H1 (cell line): ENCODE measurements around the gene SATB2. TPM values are rescaled to one million over a fixed set of nuclear protein-coding genes. Genes with fewer than 3 reads are reported as not detected.
A peak's percentile ranks its signal among the peaks of the same experiment; 100 is the strongest.

Experiments used
- CTCF ChIA-PET: fragments of 300-600 bp; sonication (Branson Sonifier 250); formaldehyde crosslinking; loops from one replicate; lab custom pipeline; 2021; ENCODE audit not compliant: partially characterized antibody; lab: Charles Lee
- POLR2A ChIA-PET: fragments of 300-600 bp; sonication (Branson Sonifier 250); formaldehyde crosslinking; loops from one replicate; lab custom pipeline; 2021; ENCODE audit warnings: inconsistent platforms; ENCODE audit not compliant: partially characterized antibody; lab: Charles Lee
- DNase-seq, 2 experiments: peaks; one replicate each; pipeline versions ENCODE4 v3.0.0 to v3.0.0-alpha.2; 2010 to 2022; ENCODE audit warnings: low spot score in 2 of 2, low read depth in 1 of 2, mixed read lengths in 1 of 2
- FAIRE-seq: peaks from 2 replicates; lab custom pipeline; 2011; peaks lifted over from hg19 to GRCh38; lab: Jason Lieb, UNC
- H2AFZ ChIP-seq: 2 replicates; pipeline ENCODE4 v1.8.1; 2012; ENCODE audit warnings: low read length, inconsistent platforms
- H2AK5ac ChIP-seq: 2 replicates; pipeline ENCODE4 v1.6.1; 2013; ENCODE audit warnings: low read depth, low read length
- H2BK120ac ChIP-seq: replicated peaks from 2 replicates; pipeline ENCODE3; 2013; ENCODE audit warnings: low read depth, low read length, inconsistent platforms
- H2BK12ac ChIP-seq: 2 replicates; pipeline ENCODE4 v1.6.1; 2013; ENCODE audit warnings: low read depth, low read length
- H2BK15ac ChIP-seq: 2 replicates; pipeline ENCODE4 v1.6.1; 2013; ENCODE audit warnings: low read length
- H2BK20ac ChIP-seq: 2 replicates; pipeline ENCODE4 v1.6.1; 2013; ENCODE audit warnings: low read length
- H2BK5ac ChIP-seq: 2 replicates; pipeline ENCODE4 v1.6.1; 2013; ENCODE audit warnings: low read depth, low read length
- H3K14ac ChIP-seq: 2 replicates; pipeline ENCODE4 v1.6.1; 2013; ENCODE audit warnings: inconsistent platforms; ENCODE audit not compliant: insufficient read length
- H3K18ac ChIP-seq: 2 replicates; pipeline ENCODE4 v1.6.1; 2013; ENCODE audit warnings: low read length; ENCODE audit errors: extremely low read depth
- H3K23ac ChIP-seq: 2 replicates; pipeline ENCODE4 v1.6.1; 2013; ENCODE audit warnings: inconsistent platforms; ENCODE audit not compliant: insufficient read length
- H3K23me2 ChIP-seq: 2 replicates; pipeline ENCODE4 v1.6.1; 2013; ENCODE audit warnings: low read depth, low read length
- H3K27ac ChIP-seq: 2 replicates; pipeline ENCODE4 v1.6.1; 2011; ENCODE audit warnings: low read depth, low read length, inconsistent platforms
- H3K27me3 ChIP-seq, 4 experiments: replicated peaks in 1 of 4; 1 replicate in 1 of 4; 2 replicates in 3 of 4; pipeline versions ENCODE4 v1.6.1 to v1.8.1; 2011 to 2013; ENCODE audit warnings: low read length in 3 of 4, mild to moderate bottlenecking in 3 of 4, inconsistent platforms in 2 of 4, mixed read lengths in 2 of 4, moderate library complexity in 1 of 4; ENCODE audit not compliant: control insufficient read depth in 3 of 4, insufficient read depth in 3 of 4; ENCODE audit errors: extremely low read depth in 1 of 4
- H3K36me3 ChIP-seq, 4 experiments: 2 replicates each; pipeline versions ENCODE4 v1.6.1 to v1.8.1; 2011 to 2013; ENCODE audit warnings: mild to moderate bottlenecking in 4 of 4, low read length in 3 of 4, moderate library complexity in 2 of 4, control low read depth in 1 of 4, inconsistent platforms in 1 of 4; ENCODE audit not compliant: insufficient read depth in 4 of 4, control insufficient read depth in 2 of 4
- H3K4ac ChIP-seq: replicated peaks from 2 replicates; pipeline ENCODE3; 2013; ENCODE audit warnings: low read length, low read depth, mixed read lengths, inconsistent platforms; ENCODE audit not compliant: insufficient read length
- H3K4me1 ChIP-seq, 4 experiments: replicated peaks in 1 of 4; 1 replicate in 1 of 4; 2 replicates in 3 of 4; pipeline versions ENCODE4 v1.6.1 to v1.8.1; 2011 to 2013; ENCODE audit warnings: low read length in 3 of 4, inconsistent platforms in 2 of 4, mixed read lengths in 1 of 4; ENCODE audit not compliant: insufficient read depth in 4 of 4, control insufficient read depth in 3 of 4
- H3K4me2 ChIP-seq, 2 experiments: 2 replicates each; pipeline versions ENCODE4 v1.6.1 to v1.8.1; 2011 to 2013; ENCODE audit warnings: low read depth in 2 of 2, low read length in 2 of 2, control low read depth in 1 of 2, inconsistent platforms in 1 of 2, mild to moderate bottlenecking in 1 of 2; ENCODE audit not compliant: insufficient read depth in 1 of 2
- H3K4me3 ChIP-seq, 4 experiments: fragments of 200-600, 300-600 bp in 1 of 4; sonication (generic), shearing (Covaris generic), sonication (Bioruptor Twin) in 1 of 4; 2 replicates each; pipeline versions ENCODE4 v1.5.1 to v1.8.1; 2011 to 2016; ENCODE audit warnings: low read length in 4 of 4, low read depth in 3 of 4, control low read depth in 2 of 4, inconsistent platforms in 2 of 4, mild to moderate bottlenecking in 2 of 4, mixed read lengths in 1 of 4, moderate library complexity in 1 of 4; ENCODE audit not compliant: insufficient read depth in 2 of 4; ENCODE audit errors: extremely low read depth in 1 of 4
- H3K56ac ChIP-seq: replicated peaks from 2 replicates; pipeline ENCODE3; 2013; ENCODE audit warnings: low read depth, mild to moderate bottlenecking, mixed read lengths, low read length, inconsistent platforms; ENCODE audit not compliant: insufficient read length
- H3K79me1 ChIP-seq: 2 replicates; pipeline ENCODE4 v1.6.1; 2013; ENCODE audit warnings: low read depth, low read length, control low read depth
- H3K79me2 ChIP-seq, 2 experiments: 2 replicates each; pipeline versions ENCODE4 v1.6.1 to v1.8.1; 2012 to 2013; ENCODE audit warnings: low read length in 2 of 2, mild to moderate bottlenecking in 2 of 2, inconsistent platforms in 1 of 2; ENCODE audit not compliant: insufficient read depth in 2 of 2, control insufficient read depth in 1 of 2
- H3K9ac ChIP-seq, 4 experiments: replicated peaks in 1 of 4; 1 replicate in 1 of 4; 2 replicates in 3 of 4; pipeline versions ENCODE4 v1.6.1 to v1.8.1; 2011 to 2013; ENCODE audit warnings: low read depth in 3 of 4, low read length in 3 of 4, control low read depth in 2 of 4, mild to moderate bottlenecking in 2 of 4, moderate library complexity in 2 of 4, inconsistent platforms in 1 of 4; ENCODE audit errors: extremely low read depth in 1 of 4
- H3K9me3 ChIP-seq, 2 experiments: 2 replicates each; pipeline versions ENCODE4 v1.6.1 to v1.8.1; 2012 to 2013; ENCODE audit warnings: mild to moderate bottlenecking in 2 of 2, moderate library complexity in 2 of 2, control low read depth in 1 of 2, inconsistent platforms in 1 of 2, low read depth in 1 of 2, low read length in 1 of 2, mixed read lengths in 1 of 2; ENCODE audit not compliant: insufficient read depth in 2 of 2
- H4K20me1 ChIP-seq, 2 experiments: replicated peaks in 1 of 2; 2 replicates each; pipeline versions ENCODE3 to v1.8.1; 2011 to 2013; ENCODE audit warnings: inconsistent platforms in 2 of 2, low read length in 2 of 2, mild to moderate bottlenecking in 1 of 2; ENCODE audit not compliant: insufficient read depth in 2 of 2, control insufficient read depth in 1 of 2
- H4K5ac ChIP-seq: 2 replicates; pipeline ENCODE4 v1.6.1; 2013; ENCODE audit warnings: low read length, low read depth, mixed read lengths, inconsistent platforms; ENCODE audit not compliant: insufficient read length
- H4K8ac ChIP-seq: 2 replicates; pipeline ENCODE4 v1.8.0; 2013; ENCODE audit warnings: mild to moderate bottlenecking, moderate library complexity, low read length, inconsistent platforms; ENCODE audit not compliant: insufficient read depth; ENCODE audit errors: extremely low read depth
- H4K91ac ChIP-seq: replicated peaks from 2 replicates; pipeline ENCODE3; 2013; ENCODE audit warnings: low read length, mixed read lengths, inconsistent platforms; ENCODE audit not compliant: insufficient read length
- CBX5 ChIP-seq: fragments of 300-800, 300-1000 bp; sonication (generic); IDR thresholded peaks from 2 replicates; pipeline ENCODE4 v1.7.1; 2016; ENCODE audit warnings: antibody characterized with exemption, low read length, low read depth
- SUZ12 ChIP-seq: fragments of 200-600 bp; sonication (generic); IDR thresholded peaks from 2 replicates; pipeline ENCODE4 v1.6.1; 2012; ENCODE audit warnings: mild to moderate bottlenecking, inconsistent platforms, low read length, moderate library complexity, mixed read lengths
- WGBS, 2 experiments: shearing (Covaris generic) in 1 of 2; methylation state at CpG; one replicate each; pipeline versions ENCODE4 v1.1.6 to v1.1.7; 2013 to 2015; ENCODE audit warnings: low lambda C conversion rate in 2 of 2, mixed read lengths in 2 of 2, inconsistent platforms in 1 of 2, low coverage in 1 of 2, missing lambda C conversion rate in 1 of 2; ENCODE audit not compliant: insufficient replicate concordance in 2 of 2, insufficient coverage in 1 of 2, insufficient read length in 1 of 2; ENCODE audit errors: extremely low coverage in 1 of 2, missing lambda C conversion rate in 1 of 2; 5-methylcytosine and 5-hydroxymethylcytosine counted together
- polyA plus RNA-seq, 7 experiments: library from polyadenylated mRNA; depleted of rRNA in 3 of 7; stranded (reverse) in 5 of 7; unstranded in 2 of 7; fragments of >200 nt in 5 of 7; fragments of 200-250 nt in 2 of 7; gene quantifications; 1 replicate in 5 of 7; 2 replicates in 1 of 7; 4 replicates in 1 of 7; pipeline versions ENCODE4 v1.2.1 to v1.2.3, GENCODE V29; 2011 to 2013; ENCODE audit warnings: missing spikeins in 2 of 7, mixed read lengths in 2 of 7
- total RNA-seq: library from RNA; stranded (reverse); fragmentation: NEBNext Ultra II Directional; extraction: Animal tissue kit (Norgen Biotek cat#: 25700); gene quantifications from 2 replicates; pipeline ENCODE4 v1.2.1, GENCODE V29; 2021

Gene SATB2
- total and polyA plus RNA-seq, 2 of the 8 experiments (the other 6 are each of a cell fraction or from before 2014, with no cell fraction given): 1.3 to 5.7 TPM

GRCh38 chr2:199470361-199470671, 12.6 kb upstream of the SATB2 start:
- H3K14ac ChIP-seq: no peak overlapping the region
- H3K79me2 ChIP-seq: no peaks in the 10 kb centered on the region
- no peak overlapping the region for H2BK120ac ChIP-seq
- H2BK20ac ChIP-seq: no peak overlapping the region
- no peak for FAIRE-seq
- ChIA-PET POLR2A (interaction anchor here (0.6 to 5.9 kb wide), 3 partner anchors 12 to 37 kb away, joined by 3 to 32 read pairs (median 3); partner anchors contain the start of gene SATB2), CTCF (interaction anchor here (0.6 to 12.1 kb wide), 24 partner anchors 7 to 1157 kb away, joined by 3 to 298 read pairs (median 4); no protein-coding TSS in a partner anchor)
- H3K79me1 ChIP-seq: no peaks in the 10 kb centered on the region
- peaks cover 4 to 5% of the 10 kb centered on the region in 2 experiments for H4K20me1 ChIP-seq
- H3K27ac ChIP-seq: no peak overlapping the region
- H3K56ac ChIP-seq: no peak overlapping the region
- peak overlapping the region; percentile 87 to 92 for H3K4me2 ChIP-seq
- peaks cover 15% of the 10 kb centered on the region; the same call in 1 of the 2 replicates for H3K23me2 ChIP-seq
- peak overlapping the region; percentile 29 to 60 (median 40); a peak in 7 of 8 replicates for H3K4me3 ChIP-seq
- no peak overlapping the region for H3K9ac ChIP-seq
- no peak overlapping the region for H3K23ac ChIP-seq
- no peak overlapping the region for H2BK5ac ChIP-seq
- H4K91ac ChIP-seq: no peak overlapping the region
- no peak for DNase-seq
- H3K18ac ChIP-seq: no peak overlapping the region
- H2BK15ac ChIP-seq: no peak overlapping the region
- H2AK5ac ChIP-seq: no peak overlapping the region
- no peaks in the 10 kb centered on the region for H3K9me3 ChIP-seq
- H4K8ac ChIP-seq: no peak overlapping the region
- peaks cover 53 to 73% (median 68%) of the 10 kb centered on the region in 4 experiments for H3K27me3 ChIP-seq
- no peak overlapping the region for H4K5ac ChIP-seq
- no peaks in the 10 kb centered on the region for H3K36me3 ChIP-seq
- 4% methylated on average over 11 of the region's 11 CpGs; no CpG with 5 or more reads in 1 of the 2 experiments for WGBS, 2 experiments
- no peak overlapping the region for H3K4ac ChIP-seq
- TF ChIP-seq CBX5: no peak
- TF ChIP-seq SUZ12: peak; percentile 84; the same call in 1 of the 2 replicates
- peaks cover 8 to 31% (median 17%) of the 10 kb centered on the region in 4 experiments for H3K4me1 ChIP-seq
- no peak overlapping the region for H2AFZ ChIP-seq
- H2BK12ac ChIP-seq: no peak overlapping the region
